ENCODE results near the gene FBXO40.

DNA sequence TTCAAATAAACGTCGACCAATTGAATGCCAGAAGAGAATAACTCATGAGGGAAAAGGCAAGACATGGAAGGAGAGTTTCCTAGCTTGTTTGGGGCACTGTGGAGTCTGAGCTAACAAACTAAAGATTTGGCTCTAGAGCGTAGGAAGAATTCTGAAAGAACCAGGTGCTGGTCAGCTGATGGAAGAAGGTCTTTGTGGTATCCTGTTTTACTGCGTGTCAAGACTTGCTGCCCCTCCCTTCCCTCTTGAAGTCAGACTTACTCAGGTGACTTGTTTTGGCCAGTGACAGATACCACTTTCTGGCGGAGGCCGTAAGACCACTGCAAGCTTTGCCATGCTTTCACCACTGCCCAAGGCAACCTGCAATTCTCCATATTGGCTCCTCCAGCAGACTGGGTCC lies 68.2 kb downstream of the FBXO40 start:
- TF ChIP-seq ZNF274 (IDR thresholded peaks at IDR 0.05; ENCODE audit: low read depth, low read length) (no peak), SUZ12 (IDR thresholded peaks at IDR 0.05; ENCODE audit: extremely low read depth, insufficient read depth, insufficient read length) (no peak)

Measured in NT2/D1 (cell line).